ENCODE data around the gene AANAT.

DNA sequence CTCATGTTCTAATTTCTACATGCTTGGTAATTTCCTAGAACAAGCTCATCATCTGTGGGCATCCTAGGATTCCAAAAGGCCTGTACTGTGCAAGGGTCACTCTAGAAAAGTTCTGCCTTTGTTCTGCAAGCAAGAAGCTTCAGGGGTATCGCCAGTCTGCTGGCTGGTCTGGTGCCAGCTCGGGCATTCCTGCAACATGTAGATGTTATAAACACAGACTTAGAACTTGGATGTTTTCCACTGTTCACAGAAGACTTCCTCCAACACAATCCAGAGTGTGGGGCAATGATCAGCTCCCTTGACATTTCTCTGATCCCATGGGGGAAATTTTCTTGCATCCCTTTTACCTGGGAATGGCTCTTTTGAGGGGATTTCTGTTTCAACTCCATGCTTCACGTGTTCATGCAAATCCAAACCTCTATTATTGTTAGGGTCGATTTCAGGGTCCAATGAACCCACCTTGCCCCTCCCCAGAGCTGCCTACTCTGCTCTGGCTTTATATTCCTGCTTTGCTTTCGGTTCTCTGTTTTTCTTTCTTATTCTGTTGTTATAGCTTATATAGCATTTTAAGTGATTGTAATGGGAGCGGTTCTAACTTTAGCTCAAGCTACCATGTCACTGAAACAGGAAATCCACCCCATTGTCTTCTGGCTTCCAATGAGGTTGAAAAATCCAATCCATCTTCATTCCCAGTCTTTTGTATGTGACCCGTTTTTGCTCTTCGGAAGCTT, 39.7 kb upstream of the AANAT start:
- TF ChIP-seq CTCF (IDR thresholded peaks at IDR 0.05) (no peak), POLR2A (IDR thresholded peaks at IDR 0.05) (no peak)

All from uterus (tissue), 2 donors.